Activated CD8-positive, alpha-beta T cell treated with anti-CD3 and anti-CD28 coated beads for 36 hours (primary cell): ENCODE measurements around the gene C12orf57. TPM values are rescaled to one million over a fixed set of nuclear protein-coding genes. Genes with fewer than 3 reads are reported as not detected.
A peak's percentile ranks its signal among the peaks of the same experiment; 100 is the strongest.

Experiments used
- ATAC-seq: fragments of 200-7000 bp; cut with Tn5 transposase; one replicate; pipeline ENCODE4 v1.10.0; 2021; ENCODE audit warnings: mild to moderate bottlenecking, moderate library complexity
- CTCF ChIA-PET: fragments of 350-600 bp; sonication (Branson Sonifier 250); formaldehyde crosslinking; loops from one replicate; lab custom pipeline; 2021; ENCODE audit warnings: antibody characterized with exemption; lab: Charles Lee
- POLR2A ChIA-PET: fragments of 350-600 bp; sonication (Branson Sonifier 250); formaldehyde crosslinking; loops from one replicate; lab custom pipeline; 2021; ENCODE audit warnings: antibody characterized with exemption; lab: Charles Lee
- DNase-seq: peaks from one replicate; pipeline ENCODE4 v3.0.0-alpha.2; 2020
- H3K27ac Mint-ChIP-seq: one replicate; pipeline ENCODE4 v1.8.0; 2021; ENCODE audit warnings: mild to moderate bottlenecking, mixed read lengths
- H3K27me3 Mint-ChIP-seq: one replicate; pipeline ENCODE4 v1.8.0; 2021; ENCODE audit warnings: mixed read lengths
- H3K36me3 Mint-ChIP-seq: one replicate; pipeline ENCODE4 v1.8.0; 2021; ENCODE audit warnings: low read depth, mixed read lengths
- H3K4me1 Mint-ChIP-seq: one replicate; pipeline ENCODE4 v1.8.0; 2021; ENCODE audit warnings: low read depth, mixed read lengths
- H3K4me3 Mint-ChIP-seq: one replicate; pipeline ENCODE4 v1.8.0; 2021; ENCODE audit warnings: mild to moderate bottlenecking, moderate library complexity, mixed read lengths
- H3K9me3 Mint-ChIP-seq: one replicate; pipeline ENCODE4 v1.8.0; 2021; ENCODE audit warnings: mixed read lengths
- intact Hi-C: fragments of 100-400 bp; cut with micrococcal nuclease; formaldehyde crosslinking; loops from one replicate; pipeline ENCODE4 v1.10.0; 2022
- total RNA-seq, 2 experiments: library from RNA; stranded (reverse); gene quantifications; one replicate each; pipeline ENCODE4 v1.2.3, GENCODE V29; 2021
- TF ChIP-seq, protein P1 (sequence below): fragments of 200-600 bp; IDR thresholded peaks from one replicate; pipeline ENCODE4 v1.8.0; 2022; ENCODE audit warnings: antibody characterized with exemption, mild to moderate bottlenecking

C12orf57 gene
- total RNA-seq, 2 experiments from 2014 or later = 226 to 244 TPM

GRCh38 chr12:6923003-6923732 lies 20.7 kb upstream of the C12orf57 start:
- POLR2A ChIA-PET = interaction anchor here (1.4 to 36.0 kb wide), 3 partner anchors 9 to 31 kb away, joined by 11 to 1266 read pairs (median 90); partner anchors contain the start of genes C12orf57, ENO2, PTPN6 and RNU7-1
- Mint-ChIP-seq H3K27me3 (no peaks in the 10 kb centered on the region), H3K36me3 (peaks cover 33% of the 10 kb centered on the region), H3K9me3 (no peaks in the 10 kb centered on the region), H3K4me1 (peaks cover 46% of the 10 kb centered on the region), H3K4me3 (no peak overlapping the region), H3K27ac (peak overlapping the region; percentile 49)
- TF ChIP-seq, protein P1, sequence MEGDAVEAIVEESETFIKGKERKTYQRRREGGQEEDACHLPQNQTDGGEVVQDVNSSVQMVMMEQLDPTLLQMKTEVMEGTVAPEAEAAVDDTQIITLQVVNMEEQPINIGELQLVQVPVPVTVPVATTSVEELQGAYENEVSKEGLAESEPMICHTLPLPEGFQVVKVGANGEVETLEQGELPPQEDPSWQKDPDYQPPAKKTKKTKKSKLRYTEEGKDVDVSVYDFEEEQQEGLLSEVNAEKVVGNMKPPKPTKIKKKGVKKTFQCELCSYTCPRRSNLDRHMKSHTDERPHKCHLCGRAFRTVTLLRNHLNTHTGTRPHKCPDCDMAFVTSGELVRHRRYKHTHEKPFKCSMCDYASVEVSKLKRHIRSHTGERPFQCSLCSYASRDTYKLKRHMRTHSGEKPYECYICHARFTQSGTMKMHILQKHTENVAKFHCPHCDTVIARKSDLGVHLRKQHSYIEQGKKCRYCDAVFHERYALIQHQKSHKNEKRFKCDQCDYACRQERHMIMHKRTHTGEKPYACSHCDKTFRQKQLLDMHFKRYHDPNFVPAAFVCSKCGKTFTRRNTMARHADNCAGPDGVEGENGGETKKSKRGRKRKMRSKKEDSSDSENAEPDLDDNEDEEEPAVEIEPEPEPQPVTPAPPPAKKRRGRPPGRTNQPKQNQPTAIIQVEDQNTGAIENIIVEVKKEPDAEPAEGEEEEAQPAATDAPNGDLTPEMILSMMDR = no peak
- CTCF ChIA-PET = interaction anchor here (1.1 to 7.3 kb wide), 11 partner anchors 10 to 179 kb away, joined by 3 to 108 read pairs (median 16); partner anchors contain the start of genes C12orf57, ENO2, RNU7-1 and SPSB2
- no peak for ATAC-seq
- intact Hi-C loops = no loop called here
- DNase-seq = no peak

DNA sequence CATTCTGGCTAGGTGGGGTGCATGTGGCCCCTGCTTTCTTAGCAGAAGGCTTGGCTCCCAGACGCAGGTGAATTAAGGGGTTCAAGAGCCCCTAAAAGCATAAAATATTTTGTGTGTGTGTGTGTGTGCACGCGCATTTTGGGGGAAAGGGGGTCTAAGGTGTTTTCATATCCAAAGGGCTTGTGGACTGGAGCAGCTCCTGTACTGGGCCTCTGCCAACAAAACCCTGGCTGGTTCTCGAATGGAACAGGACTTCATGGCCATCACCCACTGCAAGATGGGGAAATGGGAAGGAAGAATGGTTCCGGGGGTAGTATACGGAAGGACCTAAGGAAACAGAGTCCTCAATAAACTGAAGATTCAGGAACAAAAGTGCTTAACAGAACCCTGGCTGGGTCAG lies 20.0 kb upstream of the C12orf57 start:
- POLR2A ChIA-PET = interaction anchor here (1.0 to 36.0 kb wide), 5 partner anchors 10 to 52 kb away, joined by 3 to 1266 read pairs (median 11); partner anchors contain the start of genes C12orf57, ENO2, PTPN6 and RNU7-1
- Mint-ChIP-seq H3K27ac (peak overlapping the region; percentile 49), H3K4me3 (no peak overlapping the region), H3K4me1 (peaks cover 50% of the 10 kb centered on the region), H3K36me3 (peaks cover 36% of the 10 kb centered on the region), H3K27me3 (no peaks in the 10 kb centered on the region), H3K9me3 (no peaks in the 10 kb centered on the region)
- DNase-seq (no peak), ATAC-seq (no peak)
- CTCF ChIA-PET = interaction anchor here (0.7 to 7.3 kb wide), 15 partner anchors 9 to 189 kb away, joined by 3 to 108 read pairs (median 14); partner anchors contain the start of genes C12orf57, ENO2, PTPN6 and RNU7-1
- intact Hi-C loops = no loop called here
- TF ChIP-seq, protein P1 = no peak

- CTCF ChIA-PET = interaction anchor here (0.8 to 7.3 kb wide), 18 partner anchors 8 to 188 kb away, joined by 3 to 108 read pairs (median 8); partner anchors contain the start of genes C12orf57, ENO2, PTPN6 and RNU7-1
Measured at GRCh38 chr12:6925239-6925539, 18.6 kb upstream of the C12orf57 start.

DNA sequence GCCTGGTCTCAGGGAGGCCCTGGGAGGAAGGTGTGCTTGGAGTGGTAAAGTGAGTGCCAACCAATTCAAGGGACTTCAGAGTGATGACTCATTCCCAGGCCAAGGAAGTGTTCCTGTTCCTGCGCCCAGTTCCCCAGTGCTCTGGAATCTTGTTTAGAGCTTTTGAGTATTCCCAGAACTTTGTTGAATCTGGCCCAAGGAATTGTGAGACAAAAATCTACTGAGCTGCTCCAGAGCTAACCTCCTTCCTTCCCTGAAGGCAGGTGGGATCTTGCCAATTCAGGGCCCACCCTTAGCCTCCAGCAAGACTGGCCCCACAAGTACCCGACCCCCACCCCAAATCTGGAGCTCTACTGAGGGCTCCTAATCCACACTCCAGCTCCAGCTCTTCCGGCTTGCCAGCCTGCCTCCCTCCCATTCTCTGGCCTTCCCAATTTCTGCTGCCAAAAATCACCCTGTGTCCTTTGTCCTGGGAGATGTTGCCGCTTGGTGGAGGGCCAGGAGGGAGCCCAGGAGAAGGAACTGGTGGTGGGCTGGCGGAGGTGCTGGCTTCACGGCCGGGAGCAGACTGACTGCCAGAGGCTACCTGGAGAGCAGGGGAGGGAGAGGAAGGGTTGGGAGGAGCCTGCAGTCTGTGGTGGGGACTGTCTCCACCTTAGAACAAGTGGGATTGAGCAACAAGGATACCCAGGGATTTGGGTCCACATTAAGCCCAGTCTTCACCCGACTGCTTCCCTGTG lies 18.1 kb upstream of the C12orf57 start:
- TF ChIP-seq, protein P1 = no peak
- no peak for ATAC-seq
- DNase-seq = no peak
- no peaks in the 10 kb centered on the region for H3K27me3 Mint-ChIP-seq
- no peaks in the 10 kb centered on the region for H3K9me3 Mint-ChIP-seq
- no peak overlapping the region for H3K27ac Mint-ChIP-seq
- H3K36me3 Mint-ChIP-seq = peaks cover 24% of the 10 kb centered on the region
- ChIA-PET POLR2A (interaction anchor here (0.7 to 36.0 kb wide), 11 partner anchors 9 to 183 kb away, joined by 3 to 1266 read pairs (median 4); partner anchors contain the start of genes C12orf57, ENO2, PTPN6 and RNU7-1), CTCF (interaction anchor here (0.8 to 7.3 kb wide), 21 partner anchors 8 to 187 kb away, joined by 3 to 108 read pairs (median 6); partner anchors contain the start of genes C12orf57, ENO2, PTMS and PTPN6)
- intact Hi-C loops = no loop called here
- peaks cover 54% of the 10 kb centered on the region for H3K4me1 Mint-ChIP-seq
- H3K4me3 Mint-ChIP-seq = peak overlapping the region; percentile 74

More at GRCh38 chr12:6925239-6925539, 18.6 kb upstream of the C12orf57 start:
- POLR2A ChIA-PET = interaction anchor here (0.7 to 36.0 kb wide), 11 partner anchors 9 to 183 kb away, joined by 3 to 1266 read pairs (median 4); partner anchors contain the start of genes C12orf57, PTPN6 and RNU7-1
- no peak overlapping the region for H3K4me3 Mint-ChIP-seq
- ATAC-seq (no peak), DNase-seq (no peak)
- peaks cover 51% of the 10 kb centered on the region for H3K4me1 Mint-ChIP-seq
- H3K27me3 Mint-ChIP-seq = no peaks in the 10 kb centered on the region
- H3K27ac Mint-ChIP-seq = no peak overlapping the region
- H3K36me3 Mint-ChIP-seq = peaks cover 24% of the 10 kb centered on the region
- no peaks in the 10 kb centered on the region for H3K9me3 Mint-ChIP-seq
- intact Hi-C loops = no loop called here
- TF ChIP-seq, protein P1 = no peak
